Eye (tissue), 1 donor: ENCODE data around the gene AWAT1.
"Not testable (repeated sequence)": the region's sequence is repeated elsewhere in the genome, so short reads cannot be mapped to it uniquely, and the experiment has no call there.

Experiments used
- DNase-seq: peaks from one replicate; pipeline ENCODE4 v3.0.0-alpha.2; 2015

The AWAT1 gene

DNA sequence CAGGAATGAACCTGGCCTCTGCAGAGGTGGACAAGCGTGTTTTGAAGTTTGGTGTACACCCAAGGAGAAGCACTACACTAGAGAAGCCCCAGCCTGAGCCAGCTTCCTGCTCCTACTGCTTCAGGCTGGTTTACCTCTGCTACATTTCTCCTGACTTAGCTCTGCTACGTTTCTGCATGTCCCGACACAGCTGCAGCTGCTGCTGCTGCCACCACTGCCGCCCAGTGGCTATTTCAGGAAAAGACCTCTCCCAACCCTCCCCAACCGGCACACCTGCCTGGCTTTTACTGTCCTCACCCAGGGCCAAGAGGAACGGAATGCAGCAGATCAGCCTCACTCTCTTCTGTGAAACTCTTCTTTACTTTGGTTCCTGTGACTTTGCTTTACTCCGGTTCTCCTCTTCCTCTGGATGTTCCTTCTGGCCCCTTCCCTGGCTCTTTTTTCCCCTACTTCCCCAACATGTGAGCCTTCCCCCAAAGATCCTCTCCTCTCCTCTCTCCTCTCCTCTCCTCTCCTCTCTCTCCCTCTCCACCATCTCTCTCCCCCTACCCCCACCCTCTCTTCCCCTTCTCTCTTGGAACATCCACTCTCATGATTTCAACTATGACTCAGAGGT, 28.6 kb downstream of the AWAT1 start:
- DNase-seq = peak; percentile 50

DNA sequence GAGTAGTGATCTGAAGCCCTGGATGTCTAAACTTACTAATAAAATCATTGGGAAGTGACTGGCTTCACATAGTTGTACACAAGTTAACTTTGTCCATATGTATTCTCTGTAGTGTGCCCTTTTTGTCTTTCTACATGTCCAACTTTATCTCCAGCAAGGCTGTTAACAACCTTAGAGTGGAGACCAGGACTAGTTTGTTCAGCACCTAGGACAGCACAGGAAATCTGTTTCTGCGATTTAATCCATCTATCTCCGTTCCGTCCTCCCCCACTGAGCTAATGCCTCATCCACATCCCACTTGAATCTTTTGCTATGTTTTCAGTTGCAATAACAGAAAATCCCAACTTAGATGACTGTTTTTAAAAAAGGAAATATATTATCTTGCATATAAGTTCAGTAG, 30.3 kb downstream of the AWAT1 start:
- no peak for DNase-seq

DNA sequence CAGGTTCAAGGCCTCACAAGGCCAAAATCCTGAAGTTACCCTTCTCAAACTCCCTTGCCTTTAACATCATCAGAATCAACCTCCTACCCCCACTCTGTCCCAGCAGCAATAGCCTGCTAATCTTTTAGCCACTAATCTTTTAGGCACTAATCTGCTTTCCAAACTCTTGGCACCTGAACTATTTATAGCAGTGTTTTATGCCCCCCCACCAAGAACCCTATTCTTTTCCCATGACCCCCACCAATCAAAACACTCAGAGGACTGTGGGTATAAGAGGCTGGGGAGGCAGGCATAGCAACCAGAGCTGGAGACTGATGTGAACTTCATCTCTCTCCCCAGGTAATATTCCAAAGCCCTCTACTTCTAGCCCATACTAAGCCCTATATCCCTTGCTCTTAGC, 33.6 kb downstream of the AWAT1 start, which contains the start of gene ARR3:
Gene ARR3, plus strand, starts transcription at position 301 of the 400 bp plus-strand sequence. CDS start 1,052 bp downstream, outside the sequence.
- no peak for DNase-seq

DNA sequence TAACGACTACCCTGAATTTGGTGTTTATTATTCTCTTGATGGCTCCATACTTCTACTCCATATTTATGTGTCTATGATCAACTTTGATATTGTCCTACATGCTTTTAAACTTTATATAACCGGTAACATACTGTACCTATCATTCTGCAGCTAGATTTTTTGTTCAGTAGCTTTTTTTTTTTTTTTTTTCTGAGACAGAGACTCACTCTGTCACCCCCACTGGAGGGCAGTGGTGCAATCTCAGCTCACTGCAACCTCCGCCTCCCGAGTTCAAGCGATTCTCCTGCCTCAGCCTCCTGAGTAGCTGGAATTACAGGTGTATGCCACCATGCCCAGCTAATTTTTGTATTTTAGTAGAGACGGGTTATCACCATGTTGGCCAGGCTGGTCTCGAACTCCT, 39.6 kb downstream of the AWAT1 start:
- not testable (repeated sequence) for DNase-seq

DNA sequence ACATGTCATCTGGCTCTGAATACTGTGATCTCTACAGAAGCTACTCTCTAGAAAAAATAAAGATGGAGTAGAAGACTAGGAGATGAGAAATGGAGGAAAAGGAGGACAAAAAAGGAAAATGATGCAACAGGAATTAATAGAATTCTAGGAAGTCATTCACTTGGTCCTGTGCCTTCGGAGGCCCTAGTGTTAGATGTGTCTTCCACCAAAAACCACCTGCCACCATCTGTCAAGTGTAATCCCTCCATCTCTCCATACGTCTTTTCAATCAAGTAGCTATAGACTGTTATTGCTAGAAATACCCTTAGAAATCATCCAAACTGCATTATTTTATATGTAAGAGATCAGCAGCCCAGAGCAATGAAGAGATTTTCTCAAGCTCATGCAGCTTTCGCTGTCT, 44.6 kb downstream of the AWAT1 start:
- DNase-seq = no peak

DNA sequence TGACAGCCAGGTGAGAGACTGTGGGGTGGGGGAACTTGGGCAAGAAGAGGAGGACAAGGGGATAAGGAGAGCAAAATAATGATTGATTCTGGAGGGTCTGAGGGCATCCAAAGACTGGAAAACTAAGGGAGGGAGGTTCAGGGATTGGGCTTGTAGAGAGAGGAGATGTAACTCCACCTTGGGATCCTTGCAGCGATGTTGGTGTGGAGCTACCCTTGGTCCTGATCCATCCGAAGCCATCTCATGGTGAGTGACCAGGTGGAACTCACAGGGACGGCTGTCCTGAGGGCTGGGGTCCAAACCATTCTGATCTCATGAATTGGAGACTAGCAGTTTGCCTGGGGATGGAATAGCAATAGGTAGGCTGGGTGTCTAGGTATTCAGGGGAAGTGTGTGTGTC, 46.1 kb downstream of the AWAT1 start:
- no peak for DNase-seq

DNA sequence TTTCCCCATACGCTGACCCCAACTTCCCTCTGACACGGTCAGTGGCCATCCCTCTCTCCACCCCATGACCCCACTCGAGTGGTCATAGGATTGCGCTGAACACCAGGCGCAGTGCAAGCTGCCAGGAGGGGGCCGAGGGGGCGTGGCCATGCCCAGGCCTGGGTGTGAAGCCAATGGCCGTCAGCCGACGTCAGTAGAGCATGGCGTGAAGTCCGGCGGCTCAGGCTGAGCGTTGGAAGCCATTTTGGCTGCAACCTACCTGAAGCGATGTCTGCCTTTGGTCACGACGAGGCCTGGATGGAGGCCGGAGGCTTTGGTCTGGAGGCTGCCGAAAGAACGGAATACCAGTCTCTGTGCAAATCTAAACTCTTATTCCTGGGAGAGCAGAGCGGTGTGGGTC, 47.5 kb downstream of the AWAT1 start, which contains the start of gene RAB41:
Gene RAB41, plus strand, starts transcription at position 222 of the 400 bp plus-strand sequence. Its CDS starts 46 bp downstream, at position 268.
- DNase-seq = no peak

DNA sequence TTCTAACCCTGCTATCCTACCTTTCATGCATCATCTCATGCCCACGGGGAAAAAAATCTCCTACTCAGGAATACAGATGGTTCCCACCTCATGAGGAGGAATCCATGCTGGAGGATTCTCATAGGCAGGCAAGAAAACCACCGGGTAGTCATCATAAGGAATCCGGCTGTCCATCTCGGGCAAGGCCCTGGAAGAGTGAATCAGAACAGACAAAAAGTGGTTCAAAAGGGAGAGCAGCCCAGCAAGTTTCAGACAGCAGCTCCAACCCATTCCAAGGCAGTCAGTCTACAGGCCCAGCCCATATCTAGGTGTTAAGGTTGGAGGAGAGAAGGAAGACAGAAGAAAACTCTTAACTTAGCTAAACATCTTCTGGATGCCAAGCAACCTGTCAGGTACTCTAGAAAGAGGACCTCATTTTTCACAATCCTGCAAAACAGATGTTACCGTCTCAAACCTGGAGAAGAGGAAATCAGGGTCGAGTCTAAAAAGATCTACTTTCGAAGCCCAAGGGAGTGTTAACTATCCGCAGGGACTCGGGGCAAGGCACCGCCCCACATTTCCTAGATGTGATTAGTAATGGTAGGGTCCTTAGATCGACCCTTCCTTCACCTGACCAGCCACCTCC, 54.8 kb downstream of the AWAT1 start:
- no peak for DNase-seq
